HepG2 (cell line): ENCODE results near the gene NNAT. TPM values are rescaled to one million over a fixed set of nuclear protein-coding genes. Genes with fewer than 3 reads are reported as not detected.

Source experiments
- AGO1 ChIP-seq: fragments of 200-400 bp; formaldehyde crosslinking; IDR thresholded peaks from 2 replicates; pipeline ENCODE4 v1.6.1; 2017; ENCODE audit warnings: mild to moderate bottlenecking, low read depth, low read length, moderate library complexity; ENCODE audit not compliant: poor library complexity, severe bottlenecking
- AKAP8 ChIP-seq: sonication (generic); formaldehyde crosslinking; IDR thresholded peaks from 2 replicates; pipeline ENCODE4 v1.5.1; 2020; ENCODE audit warnings: mild to moderate bottlenecking, missing genetic modification reagents
- CAMTA2 ChIP-seq: sonication (generic); formaldehyde crosslinking; IDR thresholded peaks from 2 replicates; pipeline ENCODE4 v1.4.0; 2020; ENCODE audit warnings: mild to moderate bottlenecking, missing genetic modification reagents, borderline replicate concordance
- CCDC6 ChIP-seq: sonication (generic); formaldehyde crosslinking; IDR thresholded peaks from 2 replicates; pipeline ENCODE4 v1.8.1; 2022; ENCODE audit warnings: mild to moderate bottlenecking, missing genetic modification reagents, moderate library complexity
- CHD4 ChIP-seq: fragments of 200-600 bp; sonication (generic); IDR thresholded peaks from 2 replicates; pipeline ENCODE4 v1.7.0; 2017; ENCODE audit warnings: mild to moderate bottlenecking, low read length, borderline replicate concordance
- HCFC1 ChIP-seq: fragments of 150-350 bp; IDR thresholded peaks from 2 replicates; pipeline ENCODE4 v1.6.1; 2014; ENCODE audit warnings: low read depth, low read length
- MNT ChIP-seq: fragments of 450-650 bp; IDR thresholded peaks from 2 replicates; pipeline ENCODE4 v1.6.1; 2016
- PAF1 ChIP-seq: IDR thresholded peaks from 2 replicates; pipeline ENCODE4 v1.6.1; 2016; ENCODE audit warnings: missing genetic modification reagents, missing compliant biosample characterization
- PHB2 ChIP-seq: fragments of 450-650 bp; IDR thresholded peaks from 2 replicates; pipeline ENCODE4 v1.6.1; 2018; ENCODE audit not compliant: partially characterized antibody
- PPARG ChIP-seq: conservative IDR thresholded peaks from 2 replicates; pipeline ENCODE4 v1.6.1; 2016; ENCODE audit warnings: missing biosample characterization, missing genetic modification reagents
- PTBP1 ChIP-seq: fragments of 200-400 bp; formaldehyde crosslinking; IDR thresholded peaks from 2 replicates; pipeline ENCODE4 v1.6.1; 2018; ENCODE audit warnings: low read length, low read depth; ENCODE audit not compliant: poor library complexity, severe bottlenecking
- TEAD3 ChIP-seq: optimal IDR thresholded peaks from 2 replicates; pipeline ENCODE3; 2016; ENCODE audit warnings: borderline replicate concordance
- XRCC5 ChIP-seq: fragments of 200-400 bp; formaldehyde crosslinking; optimal IDR thresholded peaks from 2 replicates; pipeline ENCODE3; 2017; ENCODE audit warnings: mild to moderate bottlenecking, low read length
- ZKSCAN1 ChIP-seq: fragments of 150-350 bp; IDR thresholded peaks from 2 replicates; pipeline ENCODE4 v1.6.1; 2014; ENCODE audit warnings: low read length
- ZNF10 ChIP-seq: sonication (generic); formaldehyde crosslinking; IDR thresholded peaks from 2 replicates; pipeline ENCODE4 v1.4.0; 2020; ENCODE audit warnings: mild to moderate bottlenecking, low read depth, missing genetic modification reagents, borderline replicate concordance
- ZNF335 ChIP-seq: sonication (generic); formaldehyde crosslinking; IDR thresholded peaks from 2 replicates; pipeline ENCODE4 v1.4.0; 2020; ENCODE audit warnings: missing genetic modification reagents
- ZNF430 ChIP-seq: sonication (generic); formaldehyde crosslinking; IDR thresholded peaks from 2 replicates; pipeline ENCODE4 v1.9.0; 2021; ENCODE audit warnings: mild to moderate bottlenecking, missing genetic modification reagents
- ZNF614 ChIP-seq: IDR thresholded peaks from 2 replicates; pipeline ENCODE4 v1.6.1; 2018; ENCODE audit warnings: missing biosample characterization, missing genetic modification reagents, inconsistent platforms, borderline replicate concordance
- polyA plus RNA-seq, 8 experiments: library from polyadenylated mRNA; depleted of rRNA in 3 of 8; stranded (reverse) in 7 of 8; unstranded in 1 of 8; fragments of >200 nt; fragmentation: Illumina TruSeq in 4 of 8; extraction: Trizol in 4 of 8; gene quantifications; 2 replicates each; pipeline versions ENCODE4 v1.2.1 to v1.2.3, GENCODE V29; 2011 to 2016; ENCODE audit warnings: low read depth in 4 of 8, missing spikeins in 1 of 8, mixed read lengths in 1 of 8; ENCODE audit not compliant: insufficient read depth in 1 of 8
- total RNA-seq, 5 experiments: library from RNA; depleted of rRNA; stranded (reverse); fragments of >200 nt; fragmentation: Illumina TruSeq; extraction: Trizol; gene quantifications; 2 replicates each; pipeline ENCODE4 v1.2.3, GENCODE V29; 2016; ENCODE audit warnings: low read depth in 1 of 5
- TF ChIP-seq, protein P1 (sequence below): IDR thresholded peaks from 2 replicates; pipeline ENCODE4 v1.6.1; 2012; ENCODE audit warnings: low read length, improper control_type of control experiment
- TF ChIP-seq, protein P2 (sequence below): sonication (generic); formaldehyde crosslinking; IDR thresholded peaks from 2 replicates; pipeline ENCODE4 v1.5.0; 2020; ENCODE audit warnings: mild to moderate bottlenecking, missing genetic modification reagents, borderline replicate concordance
- TF ChIP-seq, protein P3 (sequence below): IDR thresholded peaks from 2 replicates; pipeline ENCODE4 v1.6.1; 2016

The NNAT gene
- total and polyA plus RNA-seq, 2 of the 13 experiments (the other 11 are each of a cell fraction or from before 2014, with no cell fraction given), result not detected

DNA sequence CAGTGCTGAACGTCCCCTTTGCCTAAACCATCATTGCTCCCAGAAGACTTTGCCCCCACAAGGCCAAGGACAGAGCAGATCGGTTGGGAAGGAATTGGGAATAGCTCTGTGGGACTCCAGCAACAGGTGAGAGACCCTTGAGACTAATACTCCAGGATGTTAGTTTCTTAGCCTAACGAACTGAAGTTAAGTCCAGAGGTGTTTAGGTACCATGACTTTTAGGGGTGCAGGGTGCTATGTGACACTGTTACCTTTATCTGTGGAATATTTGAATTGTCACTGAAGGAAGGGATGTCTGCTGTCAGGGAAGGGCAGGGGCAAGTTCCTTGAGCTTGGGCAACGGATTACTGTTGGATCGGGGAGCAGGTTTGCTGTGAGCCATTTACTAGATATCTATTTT, 4.8 kb downstream of the NNAT start (continued):
- no peak for TF ChIP-seq ZNF10 (CRISPR knock-in tag)
- TF ChIP-seq XRCC5, result no peak
- TF ChIP-seq, protein P1, sequence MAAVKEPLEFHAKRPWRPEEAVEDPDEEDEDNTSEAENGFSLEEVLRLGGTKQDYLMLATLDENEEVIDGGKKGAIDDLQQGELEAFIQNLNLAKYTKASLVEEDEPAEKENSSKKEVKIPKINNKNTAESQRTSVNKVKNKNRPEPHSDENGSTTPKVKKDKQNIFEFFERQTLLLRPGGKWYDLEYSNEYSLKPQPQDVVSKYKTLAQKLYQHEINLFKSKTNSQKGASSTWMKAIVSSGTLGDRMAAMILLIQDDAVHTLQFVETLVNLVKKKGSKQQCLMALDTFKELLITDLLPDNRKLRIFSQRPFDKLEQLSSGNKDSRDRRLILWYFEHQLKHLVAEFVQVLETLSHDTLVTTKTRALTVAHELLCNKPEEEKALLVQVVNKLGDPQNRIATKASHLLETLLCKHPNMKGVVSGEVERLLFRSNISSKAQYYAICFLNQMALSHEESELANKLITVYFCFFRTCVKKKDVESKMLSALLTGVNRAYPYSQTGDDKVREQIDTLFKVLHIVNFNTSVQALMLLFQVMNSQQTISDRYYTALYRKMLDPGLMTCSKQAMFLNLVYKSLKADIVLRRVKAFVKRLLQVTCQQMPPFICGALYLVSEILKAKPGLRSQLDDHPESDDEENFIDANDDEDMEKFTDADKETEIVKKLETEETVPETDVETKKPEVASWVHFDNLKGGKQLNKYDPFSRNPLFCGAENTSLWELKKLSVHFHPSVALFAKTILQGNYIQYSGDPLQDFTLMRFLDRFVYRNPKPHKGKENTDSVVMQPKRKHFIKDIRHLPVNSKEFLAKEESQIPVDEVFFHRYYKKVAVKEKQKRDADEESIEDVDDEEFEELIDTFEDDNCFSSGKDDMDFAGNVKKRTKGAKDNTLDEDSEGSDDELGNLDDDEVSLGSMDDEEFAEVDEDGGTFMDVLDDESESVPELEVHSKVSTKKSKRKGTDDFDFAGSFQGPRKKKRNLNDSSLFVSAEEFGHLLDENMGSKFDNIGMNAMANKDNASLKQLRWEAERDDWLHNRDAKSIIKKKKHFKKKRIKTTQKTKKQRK, result no peak
- peak; percentile 22 for TF ChIP-seq TEAD3 (CRISPR knock-in tag)
- TF ChIP-seq, protein P2, sequence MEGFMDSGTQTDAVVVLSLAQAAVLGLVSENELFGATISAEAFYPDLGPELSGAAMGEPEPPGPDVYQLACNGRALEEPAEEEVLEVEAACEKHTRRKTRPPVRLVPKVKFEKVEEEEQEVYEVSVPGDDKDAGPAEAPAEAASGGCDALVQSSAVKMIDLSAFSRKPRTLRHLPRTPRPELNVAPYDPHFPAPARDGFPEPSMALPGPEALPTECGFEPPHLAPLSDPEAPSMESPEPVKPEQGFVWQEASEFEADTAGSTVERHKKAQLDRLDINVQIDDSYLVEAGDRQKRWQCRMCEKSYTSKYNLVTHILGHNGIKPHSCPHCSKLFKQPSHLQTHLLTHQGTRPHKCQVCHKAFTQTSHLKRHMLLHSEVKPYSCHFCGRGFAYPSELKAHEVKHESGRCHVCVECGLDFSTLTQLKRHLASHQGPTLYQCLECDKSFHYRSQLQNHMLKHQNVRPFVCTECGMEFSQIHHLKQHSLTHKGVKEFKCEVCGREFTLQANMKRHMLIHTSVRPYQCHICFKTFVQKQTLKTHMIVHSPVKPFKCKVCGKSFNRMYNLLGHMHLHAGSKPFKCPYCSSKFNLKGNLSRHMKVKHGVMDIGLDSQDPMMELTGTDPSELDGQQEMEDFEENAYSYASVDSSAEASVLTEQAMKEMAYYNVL (CRISPR knock-in tag), result 0 out of 2 replicates have a peak, but pooled peaks have one; percentile 40
- no peak for TF ChIP-seq ZNF335 (CRISPR knock-in tag)
- TF ChIP-seq CAMTA2 (CRISPR knock-in tag), result 0 out of 2 replicates have a peak, but pooled peaks have one; percentile 10
- TF ChIP-seq PTBP1, result no peak
- 0 out of 2 replicates have a peak, but pooled peaks have one; percentile 8 for TF ChIP-seq ZNF430 (CRISPR knock-in tag)
- peak; percentile 51; the same call in 1 of the 2 replicates for TF ChIP-seq AKAP8 (CRISPR knock-in tag)
- no peak for TF ChIP-seq MNT
- no peak for TF ChIP-seq CHD4
- TF ChIP-seq ZNF614 (CRISPR knock-in tag), result no peak
- no peak for TF ChIP-seq ZKSCAN1
- TF ChIP-seq PPARG (CRISPR knock-in tag), result 0 out of 2 replicates have a peak, but pooled peaks have one; percentile 10
- TF ChIP-seq CCDC6, result no peak
- TF ChIP-seq PHB2, result no peak
- TF ChIP-seq AGO1, result no peak
- no peak for TF ChIP-seq PAF1 (CRISPR knock-in tag)
- no peak for TF ChIP-seq HCFC1
- TF ChIP-seq, protein P3, sequence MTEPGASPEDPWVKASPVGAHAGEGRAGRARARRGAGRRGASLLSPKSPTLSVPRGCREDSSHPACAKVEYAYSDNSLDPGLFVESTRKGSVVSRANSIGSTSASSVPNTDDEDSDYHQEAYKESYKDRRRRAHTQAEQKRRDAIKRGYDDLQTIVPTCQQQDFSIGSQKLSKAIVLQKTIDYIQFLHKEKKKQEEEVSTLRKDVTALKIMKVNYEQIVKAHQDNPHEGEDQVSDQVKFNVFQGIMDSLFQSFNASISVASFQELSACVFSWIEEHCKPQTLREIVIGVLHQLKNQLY (CRISPR knock-in tag), result no peak
